Measurements from ENCODE around the gene CFAP97D1. TPM values are rescaled to one million over a fixed set of nuclear protein-coding genes. Genes with fewer than 3 reads are reported as not detected.

Gene CFAP97D1
- total RNA-seq, 2 donors from 2014 or later: not detected

- no peaks in the 10 kb centered on the region for H3K9me3 Mint-ChIP-seq
- ATAC-seq (no peak), DNase-seq (ENCODE audit: low spot score in 2 of 2) (no peak)
- no peak overlapping the region for H3K27ac Mint-ChIP-seq
- H3K36me3 Mint-ChIP-seq: peaks cover 0 to 6% of the 10 kb centered on the region in 2 donors
These were observed 51.4 kb downstream of the CFAP97D1 start for GRCh38 chr17:43831633-43832032.

DNA sequence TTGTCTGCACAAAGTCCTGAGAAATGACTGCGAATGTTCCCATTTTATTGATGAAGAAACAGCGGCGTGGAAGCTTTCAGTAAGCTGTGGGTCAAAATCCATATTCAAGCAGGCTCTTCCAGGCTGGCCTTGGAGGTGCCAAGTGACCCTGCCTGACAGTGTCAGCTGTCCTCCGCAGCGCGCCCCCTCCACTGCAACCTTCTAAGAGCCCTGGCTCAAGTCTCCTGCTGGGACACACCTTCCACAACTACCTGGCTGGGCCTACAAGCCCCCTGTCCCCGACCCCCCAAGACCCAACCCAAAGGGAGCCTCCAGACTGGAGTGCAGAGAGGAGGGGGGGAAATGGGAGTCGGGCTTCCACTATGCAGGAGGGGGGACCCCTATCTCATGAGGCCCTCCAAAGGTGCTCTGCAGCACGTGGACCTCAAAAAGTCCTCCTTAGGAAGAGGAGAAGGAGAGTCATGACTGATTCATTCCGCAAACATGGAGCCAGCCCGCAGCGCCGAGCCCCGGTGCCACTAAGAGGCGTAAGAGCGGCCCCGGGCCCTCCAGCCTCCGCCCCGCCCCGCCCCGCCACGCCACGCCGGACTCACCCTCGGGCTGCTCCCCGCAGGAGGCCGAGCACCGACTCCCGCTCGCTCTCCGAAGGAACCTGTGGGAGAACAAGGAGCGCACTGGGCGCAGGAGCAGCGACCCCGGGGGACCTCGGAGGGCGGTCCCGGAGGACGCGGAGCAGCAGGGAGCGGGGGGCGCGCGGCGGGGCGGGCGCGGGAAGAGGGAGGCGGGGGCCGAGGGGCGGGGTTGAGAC is 52.1 kb downstream of the CFAP97D1 start:
- ATAC-seq: peak; percentile 32 to 44
- no peak overlapping the region for H3K27ac Mint-ChIP-seq
- peaks cover 0 to 6% of the 10 kb centered on the region in 2 donors for H3K36me3 Mint-ChIP-seq
- no peaks in the 10 kb centered on the region for H3K9me3 Mint-ChIP-seq
- DNase-seq (ENCODE audit: low spot score in 2 of 2): no peak

DNA sequence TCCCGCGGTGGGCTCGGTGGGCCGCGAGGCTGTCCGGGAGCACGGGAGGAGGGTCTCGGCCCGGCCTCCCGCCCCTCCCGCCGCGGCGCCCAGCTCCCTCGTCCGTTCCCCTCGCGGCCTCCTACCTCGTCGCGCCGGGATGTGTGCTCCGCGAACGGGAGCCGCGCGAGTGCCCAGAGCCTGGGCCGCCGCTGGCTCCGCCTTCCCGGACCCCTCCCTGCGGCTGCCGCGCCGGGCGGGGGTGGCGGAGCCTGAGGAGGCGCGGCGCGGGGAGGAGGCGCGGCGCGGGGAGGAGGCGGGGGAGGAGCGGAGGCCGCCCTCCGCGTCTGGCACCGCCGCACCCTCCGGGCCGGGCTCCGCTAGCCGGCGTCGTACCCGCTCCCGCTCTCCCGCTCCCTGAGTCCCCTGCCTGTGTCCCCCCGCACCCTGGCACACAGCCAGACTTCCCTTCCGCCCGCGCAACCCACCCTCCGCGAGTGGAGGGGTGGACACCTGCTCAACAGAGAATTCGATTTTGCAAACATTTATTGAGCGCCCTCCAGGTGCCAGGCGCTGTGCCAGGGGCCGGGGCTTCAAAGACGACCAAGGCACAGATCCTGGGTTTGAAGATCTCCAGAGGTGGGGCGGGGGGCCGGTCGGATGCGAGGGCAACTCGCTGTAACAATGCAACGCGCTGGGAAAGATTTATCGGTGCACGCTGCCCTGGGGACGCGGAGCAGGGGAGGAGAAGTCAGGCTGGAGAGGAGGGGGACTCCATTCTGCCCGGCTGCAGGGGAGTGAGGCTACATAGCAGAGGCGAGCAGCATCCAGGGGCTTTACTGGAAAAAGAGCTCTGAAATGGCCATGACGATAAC is 53.0 kb downstream of the CFAP97D1 start, which contains the start of gene MPP3:
MPP3 (minus strand) TSS at position 171 of the 854 bp plus-strand sequence. CDS start 1,240 bp downstream, outside the sequence.
- ATAC-seq (peak; percentile 69 to 82), DNase-seq (ENCODE audit: low spot score in 2 of 2) (peak in 1 of 2 donors; percentile 54)
- Mint-ChIP-seq H3K36me3 (peaks cover 0 to 6% of the 10 kb centered on the region in 2 donors), H3K9me3 (no peaks in the 10 kb centered on the region), H3K27ac (no peak within 1 kb of the TSS)

DNA sequence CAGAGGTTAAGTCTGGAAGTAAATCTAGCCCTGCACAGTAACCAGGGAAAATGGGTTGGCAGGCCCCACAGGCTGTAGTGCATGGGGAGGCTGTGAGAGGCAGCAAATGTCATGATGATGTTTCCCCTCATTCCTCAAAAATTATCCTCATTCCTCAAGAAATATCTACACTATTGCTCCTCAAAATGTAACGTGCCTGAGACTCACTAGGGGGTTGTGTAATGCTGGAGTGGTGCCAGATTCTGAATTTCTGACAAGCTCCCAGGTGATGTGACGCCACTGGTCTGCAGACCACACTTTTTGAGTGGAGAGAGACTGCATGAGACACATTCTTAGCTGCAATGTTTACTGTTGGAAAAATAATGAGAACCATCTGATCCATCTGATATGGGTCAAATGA is 53.9 kb downstream of the CFAP97D1 start:
- no peak for ATAC-seq
- no peak overlapping the region for H3K27ac Mint-ChIP-seq

More for the DNA sequence above, 53.9 kb downstream of the CFAP97D1 start:
- Mint-ChIP-seq H3K9me3 (no peaks in the 10 kb centered on the region), H3K36me3 (peaks cover 0 to 6% of the 10 kb centered on the region in 2 donors)
- DNase-seq (ENCODE audit: low spot score in 2 of 2): no peak

Other genes with a start within 250 kb of the CFAP97D1 start
- gene ETV4, start 234.1 kb upstream of the CFAP97D1 start, total RNA-seq: 1 to 10 TPM in 1 of 2 donors, under 1 TPM in 1; 0.32 to 2.2 TPM
- 1 to 10 TPM in 1 of 2 donors, under 1 TPM in 1; 0.11 to 1.2 TPM for gene MEOX1, start 118.5 kb upstream of the CFAP97D1 start, total RNA-seq
- gene SOST, start 21.6 kb upstream of the CFAP97D1 start, total RNA-seq: not detected
- gene DUSP3, start 1.5 kb upstream of the CFAP97D1 start, total RNA-seq: 10 to 100 TPM; 15.2 to 24.8 TPM
- gene MPP3, start 52.7 kb downstream of the CFAP97D1 start, total RNA-seq: under 1 TPM in 1 of 2 donors, not detected in 1; 0.99 TPM
- not detected for gene CD300LG, start 66.7 kb downstream of the CFAP97D1 start, total RNA-seq
- gene MPP2, start 127.1 kb downstream of the CFAP97D1 start, total RNA-seq: 1 to 10 TPM; 4.6 to 6.0 TPM
- not detected for gene PPY, start 162.0 kb downstream of the CFAP97D1 start, total RNA-seq
- not detected for gene PYY, start 173.5 kb downstream of the CFAP97D1 start, total RNA-seq
- gene NAGS, start 224.2 kb downstream of the CFAP97D1 start, total RNA-seq: 1 to 10 TPM in 1 of 2 donors, under 1 TPM in 1; 0.18 to 3.0 TPM
- gene TMEM101, start 234.5 kb downstream of the CFAP97D1 start, total RNA-seq: 10 to 100 TPM; 32.8 to 43.6 TPM

Measured in activated naive CD4-positive, alpha-beta T cell treated with anti-CD3 and anti-CD28 coated beads, Interleukin-2, amount 50 U/mL, for 72 hours (primary cell).